H1 (cell line): ENCODE results near the gene LENG1. TPM values are rescaled to one million over a fixed set of nuclear protein-coding genes. Genes with fewer than 3 reads are reported as not detected.

Experiments
- CTCF ChIA-PET: fragments of 300-600 bp; sonication (Branson Sonifier 250); formaldehyde crosslinking; loops from one replicate; lab custom pipeline; 2021; ENCODE audit not compliant: partially characterized antibody; lab: Charles Lee
- POLR2A ChIA-PET: fragments of 300-600 bp; sonication (Branson Sonifier 250); formaldehyde crosslinking; loops from one replicate; lab custom pipeline; 2021; ENCODE audit warnings: inconsistent platforms; ENCODE audit not compliant: partially characterized antibody; lab: Charles Lee
- DNase-seq, 2 experiments: peaks; one replicate each; pipeline versions ENCODE4 v3.0.0 to v3.0.0-alpha.2; 2010 to 2022; ENCODE audit warnings: low spot score in 2 of 2, low read depth in 1 of 2, mixed read lengths in 1 of 2
- FAIRE-seq: peaks from 2 replicates; lab custom pipeline; 2011; peaks lifted over from hg19 to GRCh38; lab: Jason Lieb, UNC
- H2AFZ ChIP-seq: 2 replicates; pipeline ENCODE4 v1.8.1; 2012; ENCODE audit warnings: low read length, inconsistent platforms
- H2AK5ac ChIP-seq: 2 replicates; pipeline ENCODE4 v1.6.1; 2013; ENCODE audit warnings: low read depth, low read length
- H2BK120ac ChIP-seq: replicated peaks from 2 replicates; pipeline ENCODE3; 2013; ENCODE audit warnings: low read depth, low read length, inconsistent platforms
- H2BK12ac ChIP-seq: 2 replicates; pipeline ENCODE4 v1.6.1; 2013; ENCODE audit warnings: low read depth, low read length
- H2BK15ac ChIP-seq: 2 replicates; pipeline ENCODE4 v1.6.1; 2013; ENCODE audit warnings: low read length
- H2BK20ac ChIP-seq: 2 replicates; pipeline ENCODE4 v1.6.1; 2013; ENCODE audit warnings: low read length
- H2BK5ac ChIP-seq: 2 replicates; pipeline ENCODE4 v1.6.1; 2013; ENCODE audit warnings: low read depth, low read length
- H3K14ac ChIP-seq: 2 replicates; pipeline ENCODE4 v1.6.1; 2013; ENCODE audit warnings: inconsistent platforms; ENCODE audit not compliant: insufficient read length
- H3K18ac ChIP-seq: 2 replicates; pipeline ENCODE4 v1.6.1; 2013; ENCODE audit warnings: low read length; ENCODE audit errors: extremely low read depth
- H3K23ac ChIP-seq: 2 replicates; pipeline ENCODE4 v1.6.1; 2013; ENCODE audit warnings: inconsistent platforms; ENCODE audit not compliant: insufficient read length
- H3K23me2 ChIP-seq: 2 replicates; pipeline ENCODE4 v1.6.1; 2013; ENCODE audit warnings: low read depth, low read length
- H3K27ac ChIP-seq: 2 replicates; pipeline ENCODE4 v1.6.1; 2011; ENCODE audit warnings: low read depth, low read length, inconsistent platforms
- H3K27me3 ChIP-seq, 4 experiments: replicated peaks in 1 of 4; 1 replicate in 1 of 4; 2 replicates in 3 of 4; pipeline versions ENCODE4 v1.6.1 to v1.8.1; 2011 to 2013; ENCODE audit warnings: low read length in 3 of 4, mild to moderate bottlenecking in 3 of 4, inconsistent platforms in 2 of 4, mixed read lengths in 2 of 4, moderate library complexity in 1 of 4; ENCODE audit not compliant: control insufficient read depth in 3 of 4, insufficient read depth in 3 of 4; ENCODE audit errors: extremely low read depth in 1 of 4
- H3K36me3 ChIP-seq, 4 experiments: 2 replicates each; pipeline versions ENCODE4 v1.6.1 to v1.8.1; 2011 to 2013; ENCODE audit warnings: mild to moderate bottlenecking in 4 of 4, low read length in 3 of 4, moderate library complexity in 2 of 4, control low read depth in 1 of 4, inconsistent platforms in 1 of 4; ENCODE audit not compliant: insufficient read depth in 4 of 4, control insufficient read depth in 2 of 4
- H3K4ac ChIP-seq: replicated peaks from 2 replicates; pipeline ENCODE3; 2013; ENCODE audit warnings: low read length, low read depth, mixed read lengths, inconsistent platforms; ENCODE audit not compliant: insufficient read length
- H3K4me1 ChIP-seq, 4 experiments: replicated peaks in 1 of 4; 1 replicate in 1 of 4; 2 replicates in 3 of 4; pipeline versions ENCODE4 v1.6.1 to v1.8.1; 2011 to 2013; ENCODE audit warnings: low read length in 3 of 4, inconsistent platforms in 2 of 4, mixed read lengths in 1 of 4; ENCODE audit not compliant: insufficient read depth in 4 of 4, control insufficient read depth in 3 of 4
- H3K4me2 ChIP-seq, 2 experiments: 2 replicates each; pipeline versions ENCODE4 v1.6.1 to v1.8.1; 2011 to 2013; ENCODE audit warnings: low read depth in 2 of 2, low read length in 2 of 2, control low read depth in 1 of 2, inconsistent platforms in 1 of 2, mild to moderate bottlenecking in 1 of 2; ENCODE audit not compliant: insufficient read depth in 1 of 2
- H3K4me3 ChIP-seq, 4 experiments: fragments of 200-600, 300-600 bp in 1 of 4; sonication (generic), shearing (Covaris generic), sonication (Bioruptor Twin) in 1 of 4; 2 replicates each; pipeline versions ENCODE4 v1.5.1 to v1.8.1; 2011 to 2016; ENCODE audit warnings: low read length in 4 of 4, low read depth in 3 of 4, control low read depth in 2 of 4, inconsistent platforms in 2 of 4, mild to moderate bottlenecking in 2 of 4, mixed read lengths in 1 of 4, moderate library complexity in 1 of 4; ENCODE audit not compliant: insufficient read depth in 2 of 4; ENCODE audit errors: extremely low read depth in 1 of 4
- H3K56ac ChIP-seq: replicated peaks from 2 replicates; pipeline ENCODE3; 2013; ENCODE audit warnings: low read depth, mild to moderate bottlenecking, mixed read lengths, low read length, inconsistent platforms; ENCODE audit not compliant: insufficient read length
- H3K79me1 ChIP-seq: 2 replicates; pipeline ENCODE4 v1.6.1; 2013; ENCODE audit warnings: low read depth, low read length, control low read depth
- H3K79me2 ChIP-seq, 2 experiments: 2 replicates each; pipeline versions ENCODE4 v1.6.1 to v1.8.1; 2012 to 2013; ENCODE audit warnings: low read length in 2 of 2, mild to moderate bottlenecking in 2 of 2, inconsistent platforms in 1 of 2; ENCODE audit not compliant: insufficient read depth in 2 of 2, control insufficient read depth in 1 of 2
- H3K9ac ChIP-seq, 4 experiments: replicated peaks in 1 of 4; 1 replicate in 1 of 4; 2 replicates in 3 of 4; pipeline versions ENCODE4 v1.6.1 to v1.8.1; 2011 to 2013; ENCODE audit warnings: low read depth in 3 of 4, low read length in 3 of 4, control low read depth in 2 of 4, mild to moderate bottlenecking in 2 of 4, moderate library complexity in 2 of 4, inconsistent platforms in 1 of 4; ENCODE audit errors: extremely low read depth in 1 of 4
- H3K9me3 ChIP-seq, 2 experiments: 2 replicates each; pipeline versions ENCODE4 v1.6.1 to v1.8.1; 2012 to 2013; ENCODE audit warnings: mild to moderate bottlenecking in 2 of 2, moderate library complexity in 2 of 2, control low read depth in 1 of 2, inconsistent platforms in 1 of 2, low read depth in 1 of 2, low read length in 1 of 2, mixed read lengths in 1 of 2; ENCODE audit not compliant: insufficient read depth in 2 of 2
- H4K20me1 ChIP-seq, 2 experiments: replicated peaks in 1 of 2; 2 replicates each; pipeline versions ENCODE3 to v1.8.1; 2011 to 2013; ENCODE audit warnings: inconsistent platforms in 2 of 2, low read length in 2 of 2, mild to moderate bottlenecking in 1 of 2; ENCODE audit not compliant: insufficient read depth in 2 of 2, control insufficient read depth in 1 of 2
- H4K5ac ChIP-seq: 2 replicates; pipeline ENCODE4 v1.6.1; 2013; ENCODE audit warnings: low read length, low read depth, mixed read lengths, inconsistent platforms; ENCODE audit not compliant: insufficient read length
- H4K8ac ChIP-seq: 2 replicates; pipeline ENCODE4 v1.8.0; 2013; ENCODE audit warnings: mild to moderate bottlenecking, moderate library complexity, low read length, inconsistent platforms; ENCODE audit not compliant: insufficient read depth; ENCODE audit errors: extremely low read depth
- H4K91ac ChIP-seq: replicated peaks from 2 replicates; pipeline ENCODE3; 2013; ENCODE audit warnings: low read length, mixed read lengths, inconsistent platforms; ENCODE audit not compliant: insufficient read length
- CEBPB ChIP-seq: IDR thresholded peaks from 2 replicates; pipeline ENCODE4 v1.6.1; 2012; ENCODE audit warnings: low read depth, low read length
- TAF1 ChIP-seq: IDR thresholded peaks from 2 replicates; pipeline ENCODE4 v1.6.1; 2011; ENCODE audit warnings: mild to moderate bottlenecking, low read depth, low read length
- TEAD4 ChIP-seq: IDR thresholded peaks from 2 replicates; pipeline ENCODE4 v1.6.1; 2012; ENCODE audit warnings: low read depth, low read length, inconsistent platforms, mixed read lengths
- WGBS, 2 experiments: shearing (Covaris generic) in 1 of 2; methylation state at CpG; one replicate each; pipeline versions ENCODE4 v1.1.6 to v1.1.7; 2013 to 2015; ENCODE audit warnings: low lambda C conversion rate in 2 of 2, mixed read lengths in 2 of 2, inconsistent platforms in 1 of 2, low coverage in 1 of 2, missing lambda C conversion rate in 1 of 2; ENCODE audit not compliant: insufficient replicate concordance in 2 of 2, insufficient coverage in 1 of 2, insufficient read length in 1 of 2; ENCODE audit errors: extremely low coverage in 1 of 2, missing lambda C conversion rate in 1 of 2; 5-methylcytosine and 5-hydroxymethylcytosine counted together
- polyA plus RNA-seq, 7 experiments: library from polyadenylated mRNA; depleted of rRNA in 3 of 7; stranded (reverse) in 5 of 7; unstranded in 2 of 7; fragments of >200 nt in 5 of 7; fragments of 200-250 nt in 2 of 7; gene quantifications; 1 replicate in 5 of 7; 2 replicates in 1 of 7; 4 replicates in 1 of 7; pipeline versions ENCODE4 v1.2.1 to v1.2.3, GENCODE V29; 2011 to 2013; ENCODE audit warnings: missing spikeins in 2 of 7, mixed read lengths in 2 of 7
- total RNA-seq: library from RNA; stranded (reverse); fragmentation: NEBNext Ultra II Directional; extraction: Animal tissue kit (Norgen Biotek cat#: 25700); gene quantifications from 2 replicates; pipeline ENCODE4 v1.2.1, GENCODE V29; 2021
- TF ChIP-seq, protein P1 (sequence below): IDR thresholded peaks from 2 replicates; pipeline ENCODE4 v1.6.1; 2011; ENCODE audit warnings: low read length, improper control_type of control experiment

Gene LENG1
- total and polyA plus RNA-seq, 2 of the 8 experiments (the other 6 are each of a cell fraction or from before 2014, with no cell fraction given): 1.2 to 4.4 TPM

DNA sequence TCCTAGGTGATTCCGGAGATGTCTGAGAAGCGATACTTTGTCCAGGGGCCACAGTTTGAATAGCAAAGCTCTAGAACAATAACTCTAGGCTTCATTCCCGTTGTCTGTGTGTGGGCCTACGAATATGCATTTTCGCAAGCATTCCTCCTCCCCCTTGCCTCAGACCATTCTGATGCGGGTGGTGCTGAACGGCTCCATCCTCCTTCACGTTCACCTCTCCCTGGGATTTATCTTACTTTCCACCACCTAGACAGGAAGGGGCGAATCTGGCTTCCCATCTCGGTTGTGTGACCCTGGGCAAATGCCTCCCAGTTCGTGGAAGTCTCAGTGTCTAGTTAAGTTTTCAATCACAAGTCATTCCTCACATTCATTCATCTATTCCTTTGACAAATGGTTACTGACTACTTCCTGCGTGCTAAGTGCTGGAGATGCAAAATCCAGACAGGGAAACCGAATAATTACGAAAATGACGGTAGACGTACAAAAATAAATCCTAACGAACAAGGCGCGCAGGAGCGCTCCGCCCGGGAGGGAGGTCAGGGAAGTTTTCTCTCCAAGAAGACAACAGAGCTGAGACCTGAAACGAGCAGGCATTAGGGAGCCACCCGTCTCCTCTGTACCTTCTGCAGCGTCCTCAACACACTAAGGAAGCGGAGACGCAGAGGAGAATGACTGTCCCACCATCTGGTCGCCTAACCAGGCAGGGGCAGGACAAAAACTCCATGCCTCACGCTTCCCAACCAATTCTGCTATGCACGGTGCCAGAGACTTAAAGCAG, 23.2 kb downstream of the LENG1 start:
- Histone ChIP-seq H4K20me1 (peaks cover 18 to 25% of the 10 kb centered on the region in 2 experiments), H3K18ac (no peak overlapping the region), H2BK120ac (no peak overlapping the region), H4K91ac (no peak overlapping the region), H3K9ac (peak overlapping the region in 2 of 4 experiments; percentile 44 to 68; a peak in 5 of 7 replicates), H2BK15ac (no peak overlapping the region), H3K4me3 (peak overlapping the region; percentile 66 to 84 (median 72)), H3K23ac (no peak overlapping the region), H3K56ac (no peak overlapping the region), H3K14ac (no peak overlapping the region), H3K79me2 (peaks cover 24 to 34% of the 10 kb centered on the region in 2 experiments), H2BK5ac (peak overlapping the region; percentile 61; the same call in 1 of the 2 replicates), H3K79me1 (peaks cover 16% of the 10 kb centered on the region), H2BK12ac (no peak overlapping the region), H3K27me3 (no peaks in the 10 kb centered on the region), H3K27ac (0 out of 2 replicates have a peak overlapping the region, but pooled peaks have one; percentile 29), H3K23me2 (peaks cover 17% of the 10 kb centered on the region), H3K36me3 (peaks cover 2 to 13% (median 7%) of the 10 kb centered on the region in 4 experiments; a peak in 5 of 8 replicates), H2AFZ (peak overlapping the region; percentile 53), H4K5ac (no peak overlapping the region), H3K9me3 (peaks cover 3 to 10% of the 10 kb centered on the region in 2 experiments; a peak in 3 of 4 replicates), H3K4ac (no peak overlapping the region), H3K4me2 (peak overlapping the region; percentile 85 to 99), H2BK20ac (no peak overlapping the region), H2AK5ac (no peak overlapping the region), H3K4me1 (peaks cover 0 to 26% (median 7%) of the 10 kb centered on the region in 4 experiments; a peak in 5 of 7 replicates), H4K8ac (no peak overlapping the region)
- FAIRE-seq (no peak), DNase-seq (no peak)
- ChIA-PET POLR2A (interaction anchor here (0.5 to 15.7 kb wide), 17 partner anchors 13 to 994 kb away, joined by 3 to 348 read pairs (median 5); partner anchors contain the start of genes LENG1, MBOAT7, PRPF31 and RPS9), CTCF (interaction anchor here (0.9 to 1.9 kb wide), 4 partner anchors 19 to 316 kb away, joined by 3 to 8 read pairs (median 3); no protein-coding TSS in a partner anchor)
- TF ChIP-seq TEAD4 (no peak), CEBPB (no peak), TAF1 (no peak)
- TF ChIP-seq, protein P1, sequence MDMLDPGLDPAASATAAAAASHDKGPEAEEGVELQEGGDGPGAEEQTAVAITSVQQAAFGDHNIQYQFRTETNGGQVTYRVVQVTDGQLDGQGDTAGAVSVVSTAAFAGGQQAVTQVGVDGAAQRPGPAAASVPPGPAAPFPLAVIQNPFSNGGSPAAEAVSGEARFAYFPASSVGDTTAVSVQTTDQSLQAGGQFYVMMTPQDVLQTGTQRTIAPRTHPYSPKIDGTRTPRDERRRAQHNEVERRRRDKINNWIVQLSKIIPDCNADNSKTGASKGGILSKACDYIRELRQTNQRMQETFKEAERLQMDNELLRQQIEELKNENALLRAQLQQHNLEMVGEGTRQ: no peak
- WGBS, 2 experiments: 4% methylated on average over 30 of the region's 30 CpGs; no CpG with 5 or more reads in 1 of the 2 experiments
